ENCODE results near the gene EVC. TPM values are rescaled to one million over a fixed set of nuclear protein-coding genes. Genes with fewer than 3 reads are reported as not detected.

EVC gene
- total RNA-seq, 4 donors from 2014 or later = 4.9 to 48.3 (median 38.0) TPM

GRCh38 chr4:5780831-5781480, 70.0 kb downstream of the EVC start:
- H3K4me1 ChIP-seq = no peaks in the 10 kb centered on the region
- no peak for DNase-seq
- intact Hi-C loops (cut with DNase I; ENCODE audit: low total_unique reads) = no loop called here
- no peaks in the 10 kb centered on the region for H3K27me3 ChIP-seq
- no peaks in the 10 kb centered on the region for H3K9me3 ChIP-seq
- H3K36me3 ChIP-seq = no peaks in the 10 kb centered on the region
- TF ChIP-seq CTCF (IDR thresholded peaks at IDR 0.05) (no peak), POLR2A (IDR thresholded peaks at IDR 0.05) (no peak)
- H3K4me3 ChIP-seq = no peak overlapping the region
- H3K27ac ChIP-seq = no peak overlapping the region

- TF ChIP-seq CTCF (IDR thresholded peaks at IDR 0.05) (no peak), POLR2A (IDR thresholded peaks at IDR 0.05) (no peak)
- H3K4me3 ChIP-seq = no peak overlapping the region
- no peaks in the 10 kb centered on the region for H3K27me3 ChIP-seq
- intact Hi-C loops (cut with DNase I; ENCODE audit: low total_unique reads) = no loop called here
- no peaks in the 10 kb centered on the region for H3K36me3 ChIP-seq
- no peak for DNase-seq
- H3K27ac ChIP-seq = no peak overlapping the region
- no peaks in the 10 kb centered on the region for H3K4me1 ChIP-seq
- no peaks in the 10 kb centered on the region for H3K9me3 ChIP-seq
Observed at GRCh38 chr4:5781691-5782090, 70.7 kb downstream of the EVC start.

- intact Hi-C loops (cut with DNase I; ENCODE audit: low total_unique reads) = no loop called here
- Histone ChIP-seq H3K4me1 (no peaks in the 10 kb centered on the region), H3K27ac (no peak overlapping the region), H3K36me3 (no peaks in the 10 kb centered on the region), H3K9me3 (no peaks in the 10 kb centered on the region), H3K27me3 (no peaks in the 10 kb centered on the region), H3K4me3 (no peak overlapping the region)
- TF ChIP-seq POLR2A (IDR thresholded peaks at IDR 0.05) (no peak), CTCF (IDR thresholded peaks at IDR 0.05) (no peak)
- no peak for DNase-seq
Observed at GRCh38 chr4:5782829-5783476, 72.0 kb downstream of the EVC start.

GRCh38 chr4:5783486-5783885, 72.5 kb downstream of the EVC start:
- TF ChIP-seq CTCF (IDR thresholded peaks at IDR 0.05) = no peak
- no peak for TF ChIP-seq POLR2A (IDR thresholded peaks at IDR 0.05)
- Histone ChIP-seq H3K27ac (no peak overlapping the region), H3K9me3 (no peaks in the 10 kb centered on the region), H3K27me3 (no peaks in the 10 kb centered on the region), H3K4me3 (no peak overlapping the region), H3K36me3 (no peaks in the 10 kb centered on the region), H3K4me1 (no peaks in the 10 kb centered on the region)
- no peak for DNase-seq
- intact Hi-C loops (cut with DNase I; ENCODE audit: low total_unique reads) = no loop called here

GRCh38 chr4:5784021-5784420, 73.0 kb downstream of the EVC start:
- Histone ChIP-seq H3K27ac (no peak overlapping the region), H3K36me3 (no peaks in the 10 kb centered on the region), H3K9me3 (no peaks in the 10 kb centered on the region), H3K4me3 (no peak overlapping the region), H3K27me3 (no peaks in the 10 kb centered on the region), H3K4me1 (no peaks in the 10 kb centered on the region)
- no peak for DNase-seq
- TF ChIP-seq CTCF (IDR thresholded peaks at IDR 0.05) (no peak), POLR2A (IDR thresholded peaks at IDR 0.05) (no peak)
- intact Hi-C loops (cut with DNase I; ENCODE audit: low total_unique reads) = no loop called here
